GM12878 (cell line): ENCODE results near the gene TMPRSS6. TPM values are rescaled to one million over a fixed set of nuclear protein-coding genes. Genes with fewer than 3 reads are reported as not detected.

Experiments used
- ATAC-seq: fragments of 200-7000 bp; cut with Tn5 transposase; 3 replicates; pipeline ENCODE4 v1.9.1; 2020; ENCODE audit warnings: mild to moderate bottlenecking, moderate library complexity
- BruUV-seq: library from RNA; stranded (reverse); fragments of 400-500 nt; replicated peaks from 2 replicates; lab custom pipeline; 2021; lab: Mats Ljungman, UMichigan
- CTCF ChIA-PET: fragments of 300-600 bp; sonication (Branson Sonifier 250); formaldehyde crosslinking; extraction: SDS; loops from one replicate; lab custom pipeline; 2021; ENCODE audit warnings: inconsistent platforms; lab: Yijun Ruan, JAX
- POLR2A ChIA-PET: fragments of 350-600 bp; formaldehyde crosslinking; extraction: SDS; loops from one replicate; lab custom pipeline; 2021; ENCODE audit warnings: inconsistent platforms; lab: Charles Lee
- RAD21 ChIA-PET: fragments of 300-600 bp; sonication (Branson Sonifier 250); formaldehyde crosslinking; loops from one replicate; lab custom pipeline; 2023; ENCODE audit warnings: antibody characterized with exemption; ENCODE audit not compliant: unreplicated experiment; lab: Charles Lee
- SMC1A ChIA-PET: fragments of 300-600 bp; sonication (Branson Sonifier 250); formaldehyde crosslinking; loops from one replicate; lab custom pipeline; 2023; ENCODE audit not compliant: unreplicated experiment, uncharacterized antibody; lab: Charles Lee
- DNase-seq: peaks from one replicate; pipeline ENCODE4 v3.0.0-alpha.2; 2011; ENCODE audit warnings: low read depth, low spot score
- FAIRE-seq: peaks from 3 replicates; lab custom pipeline; 2011; peaks lifted over from hg19 to GRCh38; lab: Jason Lieb, UNC
- H2AFZ ChIP-seq: 2 replicates; pipeline ENCODE4 v1.6.0; 2011; ENCODE audit warnings: low read depth, low read length, control low read depth; ENCODE audit not compliant: control insufficient read depth
- H3K27ac ChIP-seq: 2 replicates; pipeline ENCODE4 v1.5.1; 2011; ENCODE audit warnings: control low read depth; ENCODE audit not compliant: control insufficient read depth, insufficient read depth
- H3K27me3 ChIP-seq, 2 experiments: replicated peaks in 1 of 2; 2 replicates each; pipeline versions ENCODE4 v1.6.0 to v1.6.1; 2011; ENCODE audit warnings: low read length in 1 of 2; ENCODE audit not compliant: control insufficient read depth in 2 of 2, insufficient read depth in 2 of 2
- H3K36me3 ChIP-seq, 2 experiments: 2 replicates each; pipeline ENCODE4 v1.5.1; 2011; ENCODE audit warnings: low read length in 1 of 2; ENCODE audit not compliant: control insufficient read depth in 2 of 2, insufficient read depth in 2 of 2
- H3K4me1 ChIP-seq: 2 replicates; pipeline ENCODE4 v1.6.1; 2011; ENCODE audit warnings: mild to moderate bottlenecking, low read length, moderate library complexity, mixed read lengths; ENCODE audit not compliant: control insufficient read depth, insufficient read depth
- H3K4me2 ChIP-seq: 2 replicates; pipeline ENCODE4 v1.6.0; 2011; ENCODE audit warnings: control low read depth; ENCODE audit not compliant: control insufficient read depth, insufficient read depth
- H3K4me3 ChIP-seq: fragments of 200-600 bp; sonication (generic); 2 replicates; pipeline ENCODE4 v1.5.1; 2016
- H3K79me2 ChIP-seq: 2 replicates; pipeline ENCODE4 v1.6.0; 2011; ENCODE audit warnings: low read length; ENCODE audit not compliant: control insufficient read depth, insufficient read depth
- H3K9ac ChIP-seq: 2 replicates; pipeline ENCODE4 v1.8.0; 2011; ENCODE audit warnings: low read length, control low read depth, mixed read lengths; ENCODE audit not compliant: control insufficient read depth, insufficient read depth
- H3K9me3 ChIP-seq: replicated peaks from 3 replicates; pipeline ENCODE4 v1.5.1; 2011; ENCODE audit warnings: mild to moderate bottlenecking, low read length; ENCODE audit not compliant: control insufficient read depth, insufficient read depth
- H4K20me1 ChIP-seq: 2 replicates; pipeline ENCODE4 v1.6.0; 2011; ENCODE audit not compliant: control insufficient read depth, insufficient read depth
- EED ChIP-seq: sonication (generic); IDR thresholded peaks from 2 replicates; pipeline ENCODE4 v1.6.1; 2016; ENCODE audit warnings: antibody characterized with exemption, low read depth
- EGR1 ChIP-seq, 2 experiments: IDR thresholded peaks; 1 replicate in 1 of 2; 2 replicates in 1 of 2; pipeline ENCODE4 v1.6.1; 2011 to 2012; ENCODE audit warnings: low read depth in 2 of 2, low read length in 2 of 2, borderline replicate concordance in 1 of 2, mild to moderate bottlenecking in 1 of 2, moderate library complexity in 1 of 2
- FOXM1 ChIP-seq: IDR thresholded peaks from 2 replicates; pipeline ENCODE4 v1.6.1; 2012; ENCODE audit warnings: low read depth, mild to moderate bottlenecking, inconsistent platforms, low read length, moderate library complexity
- HDAC2 ChIP-seq: fragments of 200-600 bp; sonication (generic); IDR thresholded peaks from 2 replicates; pipeline ENCODE4 v1.6.1; 2017
- IKZF1 ChIP-seq: fragments of 450-650 bp; conservative IDR thresholded peaks from 2 replicates; pipeline ENCODE4 v1.6.1; 2017; ENCODE audit warnings: antibody characterized with exemption, mild to moderate bottlenecking
- MAX ChIP-seq: IDR thresholded peaks from 2 replicates; pipeline ENCODE4 v1.6.1; 2012; ENCODE audit warnings: low read depth, low read length, improper control_type of control experiment
- MEF2A ChIP-seq: IDR thresholded peaks from 2 replicates; pipeline ENCODE4 v1.6.1; 2011; ENCODE audit warnings: low read depth, mild to moderate bottlenecking, low read length, moderate library complexity; ENCODE audit not compliant: insufficient read depth
- MEF2B ChIP-seq: fragments of 450-650 bp; IDR thresholded peaks from 2 replicates; pipeline ENCODE4 v1.6.1; 2018; ENCODE audit warnings: mild to moderate bottlenecking, moderate library complexity; ENCODE audit not compliant: partially characterized antibody, poor library complexity, severe bottlenecking
- NFIC ChIP-seq: IDR thresholded peaks from 2 replicates; pipeline ENCODE4 v1.6.1; 2012; ENCODE audit warnings: low read depth, mild to moderate bottlenecking, inconsistent platforms, low read length, moderate library complexity
- NFXL1 ChIP-seq: fragments of 450-650 bp; IDR thresholded peaks from 2 replicates; pipeline ENCODE4 v1.6.1; 2017; ENCODE audit warnings: antibody characterized with exemption, mild to moderate bottlenecking, borderline replicate concordance
- NFYA ChIP-seq: IDR thresholded peaks from 2 replicates; pipeline ENCODE4 v1.6.1; 2011; ENCODE audit warnings: low read depth, mild to moderate bottlenecking, low read length, improper control_type of control experiment, borderline replicate concordance
- POLR2AphosphoS5 ChIP-seq: IDR thresholded peaks from 2 replicates; pipeline ENCODE4 v1.6.1; 2011; ENCODE audit warnings: mild to moderate bottlenecking, low read length, inconsistent platforms
- RAD51 ChIP-seq: fragments of 450-650 bp; IDR thresholded peaks from 2 replicates; pipeline ENCODE4 v1.6.1; 2016; ENCODE audit warnings: moderate library complexity, mild to moderate bottlenecking, inconsistent platforms
- RELA ChIP-seq: fragments of 450-650 bp; IDR thresholded peaks from 2 replicates; pipeline ENCODE4 v1.8.0; 2014; ENCODE audit warnings: borderline replicate concordance; ENCODE audit not compliant: partially characterized antibody
- RFX5 ChIP-seq: IDR thresholded peaks from 2 replicates; pipeline ENCODE4 v1.6.1; 2011; ENCODE audit warnings: low read depth, low read length, improper control_type of control experiment
- YBX1 ChIP-seq: fragments of 450-650 bp; IDR thresholded peaks from 2 replicates; pipeline ENCODE4 v1.6.1; 2016; ENCODE audit warnings: antibody characterized with exemption
- ZBTB40 ChIP-seq: fragments of 450-650 bp; IDR thresholded peaks from 2 replicates; pipeline ENCODE4 v1.6.1; 2016; ENCODE audit warnings: mild to moderate bottlenecking, moderate library complexity, borderline replicate concordance
- ZSCAN29 ChIP-seq: fragments of 450-650 bp; IDR thresholded peaks from 2 replicates; pipeline ENCODE4 v1.6.1; 2017; ENCODE audit warnings: mild to moderate bottlenecking, moderate library complexity
- WGBS: methylation state at CpG from one replicate; pipeline ENCODE4 v1.1.6; 2016; ENCODE audit warnings: low lambda C conversion rate; ENCODE audit not compliant: insufficient replicate concordance, insufficient coverage; ENCODE audit errors: missing lambda C conversion rate; 5-methylcytosine and 5-hydroxymethylcytosine counted together
- in situ Hi-C: fragments of 300-500 bp; cut with MboI; formaldehyde crosslinking; loops from 9 replicates; pipeline ENCODE4 v1.14.3; 2018; ENCODE audit warnings: mixed read lengths
- intact Hi-C: fragments of 100-400 bp; cut with micrococcal nuclease; formaldehyde crosslinking; loops from one replicate; pipeline ENCODE4 v1.14.2; 2022; ENCODE audit not compliant: unreplicated experiment
- polyA plus RNA-seq, 11 experiments: library from polyadenylated mRNA; depleted of rRNA in 4 of 11; unstranded in 6 of 11; stranded (reverse) in 5 of 11; fragments of >200 nt; fragmentation: Nextera tagmentation in 4 of 11; fragmentation: Illumina TruSeq in 1 of 11; extraction: Ambion mirVana in 4 of 11; extraction: Trizol in 1 of 11; gene quantifications; 1 replicate in 1 of 11; 2 replicates in 10 of 11; pipeline versions ENCODE4 v1.2.1 to v1.2.3, GENCODE V29; 2011 to 2016; ENCODE audit warnings: inconsistent platforms in 2 of 11, missing spikeins in 2 of 11, low read depth in 1 of 11
- total RNA-seq, 4 experiments: library from RNA; depleted of rRNA in 3 of 4; stranded (reverse); fragments of >200 nt in 3 of 4; fragmentation: Illumina TruSeq in 1 of 4; extraction: Trizol in 1 of 4; gene quantifications; 2 replicates each; pipeline versions ENCODE4 v1.2.1 to v1.2.3, GENCODE V29; 2013 to 2021

Gene TMPRSS6
- total and polyA plus RNA-seq, 10 of the 15 experiments (the other 5 are each of a cell fraction or from before 2014, with no cell fraction given) = 0.06 to 0.69 (median 0.19) TPM; not detected in 6

GRCh38 chr22:37138849-37139561, 29.5 kb upstream of the TMPRSS6 start:
- Histone ChIP-seq H3K9ac (no peak overlapping the region; the same call in 1 of the 2 replicates), H3K4me2 (no peak overlapping the region), H3K27me3 (no peaks in the 10 kb centered on the region), H3K79me2 (peaks cover 5% of the 10 kb centered on the region), H2AFZ (no peak overlapping the region), H3K36me3 (peaks cover 32 to 70% of the 10 kb centered on the region in 2 experiments), H3K9me3 (no peaks in the 10 kb centered on the region), H3K4me1 (peaks cover 18% of the 10 kb centered on the region), H3K4me3 (no peak overlapping the region), H3K27ac (peak overlapping the region; percentile 18; the same call in 1 of the 2 replicates), H4K20me1 (no peaks in the 10 kb centered on the region; the same call in 1 of the 2 replicates)
- FAIRE-seq = no peak
- ATAC-seq = peak; percentile 43
- in situ Hi-C loops = no loop called here
- WGBS = 40% methylated on average over 16 of the region's 16 CpGs
- ChIA-PET POLR2A (interaction anchor here (1.2 kb wide), 1 partner anchor 9 kb away, joined by 6 read pairs; no protein-coding TSS in a partner anchor), SMC1A (interaction anchor here (1.3 to 2.8 kb wide), 6 partner anchors 11 to 53 kb away, joined by 3 to 19 read pairs (median 6); partner anchors contain the start of gene IL2RB), RAD21 (interaction anchor here (1.3 to 2.1 kb wide), 5 partner anchors 10 to 59 kb away, joined by 3 to 8 read pairs (median 4); partner anchors contain the start of gene IL2RB), CTCF (interaction anchor here (1.2 to 1.9 kb wide), 3 partner anchors 19 to 39 kb away, joined by 4 to 8 read pairs (median 5); no protein-coding TSS in a partner anchor)
- BruUV-seq = no TSS peak
- no peak for DNase-seq
- intact Hi-C loops = no loop called here
- no peak for TF ChIP-seq EED
- TF ChIP-seq NFIC = no peak
- no peak for TF ChIP-seq RFX5
- no peak for TF ChIP-seq RELA
- TF ChIP-seq MEF2B = peak; percentile 51
- TF ChIP-seq MEF2A = 0 out of 2 replicates have a peak, but pooled peaks have one; percentile 27
- TF ChIP-seq ZBTB40 = peak; percentile 86
- TF ChIP-seq HDAC2 = no peak
- no peak for TF ChIP-seq NFYA
- TF ChIP-seq EGR1 (IDR thresholded peaks at IDR 0.05; ENCODE audit: borderline replicate concordance in 1 of 2, low read depth in 2 of 2, low read length in 2 of 2) = no peak
- TF ChIP-seq RAD51 = no peak
- no peak for TF ChIP-seq MAX
- no peak for TF ChIP-seq FOXM1
- no peak for TF ChIP-seq POLR2AphosphoS5
- no peak for TF ChIP-seq NFXL1
- TF ChIP-seq YBX1 = no peak
- no peak for TF ChIP-seq IKZF1
- TF ChIP-seq ZSCAN29 = no peak
